HepG2 (cell line): ENCODE data around the gene ASH1L. TPM values are rescaled to one million over a fixed set of nuclear protein-coding genes. Genes with fewer than 3 reads are reported as not detected.

Experiments
- ATAD3A ChIP-seq: sonication (generic); formaldehyde crosslinking; IDR thresholded peaks from 2 replicates; pipeline ENCODE4 v1.4.0; 2020; ENCODE audit warnings: missing genetic modification reagents
- DNMT3B ChIP-seq: conservative IDR thresholded peaks from 2 replicates; pipeline ENCODE4 v1.6.1; 2016; ENCODE audit warnings: missing biosample characterization, control low read depth
- FOXK1 ChIP-seq: sonication (generic); formaldehyde crosslinking; IDR thresholded peaks from 2 replicates; pipeline ENCODE4 v1.4.0; 2020; ENCODE audit warnings: low read depth, missing genetic modification reagents, borderline replicate concordance
- MAFG ChIP-seq: sonication (generic); formaldehyde crosslinking; IDR thresholded peaks from 2 replicates; pipeline ENCODE4 v1.5.1; 2020; ENCODE audit warnings: mild to moderate bottlenecking, missing genetic modification reagents
- MATR3 ChIP-seq: sonication (generic); formaldehyde crosslinking; IDR thresholded peaks from 2 replicates; pipeline ENCODE4 v1.4.0; 2020; ENCODE audit warnings: missing genetic modification reagents
- MEF2D ChIP-seq: sonication (generic); formaldehyde crosslinking; IDR thresholded peaks from 2 replicates; pipeline ENCODE4 v1.5.1; 2020; ENCODE audit warnings: mild to moderate bottlenecking, missing genetic modification reagents
- MLLT10 ChIP-seq: sonication (generic); formaldehyde crosslinking; IDR thresholded peaks from 2 replicates; pipeline ENCODE4 v1.4.0; 2020; ENCODE audit warnings: missing genetic modification reagents
- MTF2 ChIP-seq: sonication (generic); formaldehyde crosslinking; IDR thresholded peaks from 2 replicates; pipeline ENCODE4 v1.5.0; 2020; ENCODE audit warnings: missing genetic modification reagents, borderline replicate concordance
- NAIF1 ChIP-seq: sonication (generic); formaldehyde crosslinking; IDR thresholded peaks from 2 replicates; pipeline ENCODE4 v1.5.0; 2020; ENCODE audit warnings: mild to moderate bottlenecking, missing genetic modification reagents, borderline replicate concordance
- NKX3-1 ChIP-seq: sonication (generic); formaldehyde crosslinking; IDR thresholded peaks from 2 replicates; pipeline ENCODE4 v1.5.0; 2020; ENCODE audit warnings: missing genetic modification reagents
- SALL2 ChIP-seq: sonication (generic); formaldehyde crosslinking; IDR thresholded peaks from 2 replicates; pipeline ENCODE4 v1.8.1; 2023; ENCODE audit warnings: mild to moderate bottlenecking, missing genetic modification reagents, inconsistent platforms
- TARDBP ChIP-seq: sonication (generic); formaldehyde crosslinking; IDR thresholded peaks from 2 replicates; pipeline ENCODE4 v1.8.0; 2022; ENCODE audit warnings: mild to moderate bottlenecking, missing genetic modification reagents
- TMF1 ChIP-seq: sonication (generic); formaldehyde crosslinking; IDR thresholded peaks from 2 replicates; pipeline ENCODE4 v1.8.1; 2022; ENCODE audit warnings: low read depth, missing genetic modification reagents
- YEATS2 ChIP-seq: sonication (generic); formaldehyde crosslinking; IDR thresholded peaks from 2 replicates; pipeline ENCODE4 v1.4.0; 2020; ENCODE audit warnings: missing genetic modification reagents, borderline replicate concordance
- ZFX ChIP-seq: sonication (generic); formaldehyde crosslinking; IDR thresholded peaks from 2 replicates; pipeline ENCODE4 v1.4.0; 2020; ENCODE audit warnings: mild to moderate bottlenecking, low read depth, missing genetic modification reagents, moderate library complexity
- ZMYM3 ChIP-seq: sonication (generic); formaldehyde crosslinking; IDR thresholded peaks from 2 replicates; pipeline ENCODE4 v1.5.1; 2020; ENCODE audit warnings: mild to moderate bottlenecking, missing genetic modification reagents
- ZNF329 ChIP-seq: sonication (generic); formaldehyde crosslinking; IDR thresholded peaks from 2 replicates; pipeline ENCODE4 v1.9.0; 2021; ENCODE audit warnings: low read depth, mild to moderate bottlenecking, missing genetic modification reagents
- ZNF7 ChIP-seq: IDR thresholded peaks from 2 replicates; pipeline ENCODE4 v1.6.1; 2016; ENCODE audit warnings: missing biosample characterization, missing genetic modification reagents
- ZZZ3 ChIP-seq: sonication (generic); formaldehyde crosslinking; IDR thresholded peaks from 2 replicates; pipeline ENCODE4 v1.4.0; 2020; ENCODE audit warnings: missing genetic modification reagents, mild to moderate bottlenecking, borderline replicate concordance
- polyA plus RNA-seq, 8 experiments: library from polyadenylated mRNA; depleted of rRNA in 3 of 8; stranded (reverse) in 7 of 8; unstranded in 1 of 8; fragments of >200 nt; fragmentation: Illumina TruSeq in 4 of 8; extraction: Trizol in 4 of 8; gene quantifications; 2 replicates each; pipeline versions ENCODE4 v1.2.1 to v1.2.3, GENCODE V29; 2011 to 2016; ENCODE audit warnings: low read depth in 4 of 8, missing spikeins in 1 of 8, mixed read lengths in 1 of 8; ENCODE audit not compliant: insufficient read depth in 1 of 8
- total RNA-seq, 5 experiments: library from RNA; depleted of rRNA; stranded (reverse); fragments of >200 nt; fragmentation: Illumina TruSeq; extraction: Trizol; gene quantifications; 2 replicates each; pipeline ENCODE4 v1.2.3, GENCODE V29; 2016; ENCODE audit warnings: low read depth in 1 of 5
- TF ChIP-seq, protein P1 (sequence below), 2 experiments: sonication (generic) in 1 of 2; formaldehyde crosslinking in 1 of 2; IDR thresholded peaks; 2 replicates each; pipeline versions ENCODE4 v1.5.1 to v1.6.1; 2011 to 2020; ENCODE audit warnings: borderline replicate concordance in 1 of 2, low read depth in 1 of 2, low read length in 1 of 2, mild to moderate bottlenecking in 1 of 2, missing genetic modification reagents in 1 of 2, moderate library complexity in 1 of 2
- TF ChIP-seq, protein P2 (sequence below): IDR thresholded peaks from 2 replicates; pipeline ENCODE4 v1.6.1; 2016; ENCODE audit warnings: missing compliant biosample characterization, missing genetic modification reagents, borderline replicate concordance
- TF ChIP-seq, protein P3 (sequence below): sonication (generic); formaldehyde crosslinking; IDR thresholded peaks from 2 replicates; pipeline ENCODE4 v1.4.0; 2020; ENCODE audit warnings: mild to moderate bottlenecking, missing genetic modification reagents
- TF ChIP-seq, protein P4 (sequence below): sonication (generic); formaldehyde crosslinking; IDR thresholded peaks from 2 replicates; pipeline ENCODE4 v1.8.0; 2022; ENCODE audit warnings: mild to moderate bottlenecking, missing genetic modification reagents, moderate library complexity

Gene ASH1L
- total and polyA plus RNA-seq, 2 of the 13 experiments (the other 11 are each of a cell fraction or from before 2014, with no cell fraction given): 10.2 to 15.3 TPM

DNA sequence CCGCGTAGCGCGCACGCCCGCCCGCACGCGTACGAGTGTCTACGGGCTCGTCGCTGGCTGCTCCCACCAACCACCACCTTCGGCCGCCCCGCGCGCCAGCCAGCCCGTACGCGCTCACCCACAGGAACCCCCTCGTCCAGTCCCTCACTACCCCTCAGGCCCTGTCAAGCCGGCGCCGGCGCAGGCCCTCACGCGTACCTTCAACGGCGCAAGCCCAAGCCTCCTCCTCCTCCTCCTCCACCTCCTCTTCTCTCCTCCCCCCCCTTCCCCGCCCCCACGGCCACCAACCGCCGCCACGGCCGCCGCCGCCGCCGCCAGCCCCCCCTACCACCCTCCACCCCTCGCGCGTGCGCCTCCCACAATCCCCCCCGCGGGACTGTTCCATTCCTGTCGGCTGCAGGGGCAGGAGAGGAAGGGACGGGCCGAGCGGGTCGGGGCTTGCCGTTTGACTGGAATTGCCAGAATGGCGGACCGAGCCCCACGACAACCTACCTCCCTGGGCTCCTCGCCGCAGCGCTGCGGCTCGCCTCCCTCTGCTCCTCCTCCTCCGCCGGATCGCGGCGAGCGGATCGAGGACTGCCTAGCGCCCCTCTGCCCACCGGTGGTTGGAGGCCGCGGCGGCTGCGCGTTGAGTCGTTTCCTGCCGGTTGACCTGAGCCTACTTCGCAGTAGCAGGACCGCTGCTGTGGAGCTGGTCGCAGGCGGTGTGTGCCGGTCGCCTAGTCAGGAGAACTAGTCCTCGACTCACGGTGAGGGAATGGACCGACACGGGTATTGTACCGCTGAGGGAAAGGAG, at the start of gene ASH1L (continued):
- TF ChIP-seq, protein P1, sequence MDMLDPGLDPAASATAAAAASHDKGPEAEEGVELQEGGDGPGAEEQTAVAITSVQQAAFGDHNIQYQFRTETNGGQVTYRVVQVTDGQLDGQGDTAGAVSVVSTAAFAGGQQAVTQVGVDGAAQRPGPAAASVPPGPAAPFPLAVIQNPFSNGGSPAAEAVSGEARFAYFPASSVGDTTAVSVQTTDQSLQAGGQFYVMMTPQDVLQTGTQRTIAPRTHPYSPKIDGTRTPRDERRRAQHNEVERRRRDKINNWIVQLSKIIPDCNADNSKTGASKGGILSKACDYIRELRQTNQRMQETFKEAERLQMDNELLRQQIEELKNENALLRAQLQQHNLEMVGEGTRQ (IDR thresholded peaks at IDR 0.05; ENCODE audit: low read depth, low read length): no peak
- TF ChIP-seq, protein P1 (CRISPR knock-in tag; IDR thresholded peaks at IDR 0.05; ENCODE audit: borderline replicate concordance): no peak
- TF ChIP-seq, protein P2, sequence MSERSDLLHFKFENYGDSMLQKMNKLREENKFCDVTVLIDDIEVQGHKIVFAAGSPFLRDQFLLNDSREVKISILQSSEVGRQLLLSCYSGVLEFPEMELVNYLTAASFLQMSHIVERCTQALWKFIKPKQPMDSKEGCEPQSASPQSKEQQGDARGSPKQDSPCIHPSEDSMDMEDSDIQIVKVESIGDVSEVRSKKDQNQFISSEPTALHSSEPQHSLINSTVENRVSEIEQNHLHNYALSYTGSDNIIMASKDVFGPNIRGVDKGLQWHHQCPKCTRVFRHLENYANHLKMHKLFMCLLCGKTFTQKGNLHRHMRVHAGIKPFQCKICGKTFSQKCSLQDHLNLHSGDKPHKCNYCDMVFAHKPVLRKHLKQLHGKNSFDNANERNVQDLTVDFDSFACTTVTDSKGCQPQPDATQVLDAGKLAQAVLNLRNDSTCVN (CRISPR knock-in tag): 0 out of 2 replicates have a peak, but pooled peaks have one; percentile 79
- TF ChIP-seq NKX3-1 (CRISPR knock-in tag) (no peak), ZFX (CRISPR knock-in tag) (peak; percentile 78), ZNF329 (peak; percentile 29; the same call in 1 of the 2 replicates), MEF2D (CRISPR knock-in tag) (peak; percentile 78), ATAD3A (CRISPR knock-in tag) (no peak), MLLT10 (CRISPR knock-in tag) (no peak), MTF2 (peak; percentile 56; the same call in 1 of the 2 replicates), ZMYM3 (CRISPR knock-in tag) (no peak; the same call in 1 of the 2 replicates), MATR3 (CRISPR knock-in tag) (no peak), TARDBP (CRISPR knock-in tag) (peak; percentile 76; the same call in 1 of the 2 replicates), FOXK1 (peak; percentile 43; the same call in 1 of the 2 replicates), ZNF7 (peak; percentile 24; the same call in 1 of the 2 replicates), ZZZ3 (CRISPR knock-in tag) (no peak), NAIF1 (CRISPR knock-in tag) (peak; percentile 47; the same call in 1 of the 2 replicates), SALL2 (peak; percentile 93), TMF1 (CRISPR knock-in tag) (no peak; the same call in 1 of the 2 replicates), MAFG (CRISPR knock-in tag) (no peak), DNMT3B (CRISPR knock-in tag) (0 out of 2 replicates have a peak, but pooled peaks have one; percentile 36), YEATS2 (CRISPR knock-in tag) (peak; percentile 77; the same call in 1 of the 2 replicates)
- TF ChIP-seq, protein P3, sequence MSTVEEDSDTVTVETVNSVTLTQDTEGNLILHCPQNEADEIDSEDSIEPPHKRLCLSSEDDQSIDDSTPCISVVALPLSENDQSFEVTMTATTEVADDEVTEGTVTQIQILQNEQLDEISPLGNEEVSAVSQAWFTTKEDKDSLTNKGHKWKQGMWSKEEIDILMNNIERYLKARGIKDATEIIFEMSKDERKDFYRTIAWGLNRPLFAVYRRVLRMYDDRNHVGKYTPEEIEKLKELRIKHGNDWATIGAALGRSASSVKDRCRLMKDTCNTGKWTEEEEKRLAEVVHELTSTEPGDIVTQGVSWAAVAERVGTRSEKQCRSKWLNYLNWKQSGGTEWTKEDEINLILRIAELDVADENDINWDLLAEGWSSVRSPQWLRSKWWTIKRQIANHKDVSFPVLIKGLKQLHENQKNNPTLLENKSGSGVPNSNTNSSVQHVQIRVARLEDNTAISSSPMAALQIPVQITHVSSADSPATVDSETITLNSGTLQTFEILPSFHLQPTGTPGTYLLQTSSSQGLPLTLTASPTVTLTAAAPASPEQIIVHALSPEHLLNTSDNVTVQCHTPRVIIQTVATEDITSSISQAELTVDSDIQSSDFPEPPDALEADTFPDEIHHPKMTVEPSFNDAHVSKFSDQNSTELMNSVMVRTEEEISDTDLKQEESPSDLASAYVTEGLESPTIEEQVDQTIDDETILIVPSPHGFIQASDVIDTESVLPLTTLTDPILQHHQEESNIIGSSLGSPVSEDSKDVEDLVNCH: no peak
- TF ChIP-seq, protein P4, sequence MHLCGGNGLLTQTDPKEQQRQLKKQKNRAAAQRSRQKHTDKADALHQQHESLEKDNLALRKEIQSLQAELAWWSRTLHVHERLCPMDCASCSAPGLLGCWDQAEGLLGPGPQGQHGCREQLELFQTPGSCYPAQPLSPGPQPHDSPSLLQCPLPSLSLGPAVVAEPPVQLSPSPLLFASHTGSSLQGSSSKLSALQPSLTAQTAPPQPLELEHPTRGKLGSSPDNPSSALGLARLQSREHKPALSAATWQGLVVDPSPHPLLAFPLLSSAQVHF (CRISPR knock-in tag): no peak
